K562 (cell line): Measurements from ENCODE around the gene DNAJC12. TPM values are rescaled to one million over a fixed set of nuclear protein-coding genes. Genes with fewer than 3 reads are reported as not detected.

Source experiments
- ADNP ChIP-seq: fragments of 200-800 bp; sonication (Bioruptor generic); IDR thresholded peaks from 2 replicates; pipeline ENCODE4 v1.6.1; 2016; ENCODE audit warnings: missing genetic modification characterization, missing compliant biosample characterization
- DPF2 ChIP-seq: fragments of 450-650 bp; IDR thresholded peaks from 2 replicates; pipeline ENCODE4 v1.6.1; 2016
- E2F3 ChIP-seq: fragments of 250-450 bp; sonication (Bioruptor Pico); IDR thresholded peaks from 2 replicates; pipeline ENCODE4 v1.4.0; 2020; ENCODE audit warnings: mild to moderate bottlenecking
- FIP1L1 ChIP-seq: fragments of 200-400 bp; formaldehyde crosslinking; IDR thresholded peaks from 2 replicates; pipeline ENCODE4 v1.6.1; 2018; ENCODE audit warnings: mild to moderate bottlenecking, low read depth, low read length; ENCODE audit not compliant: poor library complexity, severe bottlenecking
- FOXP1 ChIP-seq: sonication (generic); formaldehyde crosslinking; IDR thresholded peaks from 2 replicates; pipeline ENCODE4 v1.8.0; 2022; ENCODE audit warnings: mild to moderate bottlenecking, missing genetic modification reagents
- GTF2E2 ChIP-seq: fragments of 200-800 bp; sonication (Bioruptor generic); IDR thresholded peaks from 2 replicates; pipeline ENCODE4 v1.6.1; 2016; ENCODE audit warnings: missing genetic modification characterization, missing compliant biosample characterization
- HDAC6 ChIP-seq: IDR thresholded peaks from 2 replicates; pipeline ENCODE4 v1.6.1; 2012; ENCODE audit warnings: low read depth, mild to moderate bottlenecking, control low read depth, inconsistent platforms, low read length, moderate library complexity
- HEY1 ChIP-seq: fragments of 250-450 bp; sonication (Bioruptor Pico); IDR thresholded peaks from 2 replicates; pipeline ENCODE4 v1.5.0; 2020; ENCODE audit warnings: mild to moderate bottlenecking, moderate library complexity, borderline replicate concordance
- KAT8 ChIP-seq: fragments of 450-650 bp; IDR thresholded peaks from 2 replicates; pipeline ENCODE4 v1.6.1; 2016; ENCODE audit warnings: low read depth, mild to moderate bottlenecking
- RFX5 ChIP-seq: IDR thresholded peaks from 2 replicates; pipeline ENCODE4 v1.6.1; 2011; ENCODE audit warnings: low read depth, mild to moderate bottlenecking, improper control_type of control experiment, low read length
- SAP30 ChIP-seq: fragments of 200-600 bp; sonication (generic); IDR thresholded peaks from 2 replicates; pipeline ENCODE4 v1.6.1; 2012; ENCODE audit warnings: borderline replicate concordance, low read depth, mild to moderate bottlenecking, moderate library complexity, low read length, control low read depth, inconsistent platforms; ENCODE audit not compliant: insufficient read depth, poor library complexity, severe bottlenecking
- ZNF133 ChIP-seq: fragments of 250-450 bp; sonication (Bioruptor Pico); IDR thresholded peaks from 2 replicates; pipeline ENCODE4 v1.4.0; 2020; ENCODE audit warnings: mild to moderate bottlenecking
- ZNF766 ChIP-seq: fragments of 200-800 bp; sonication (Bioruptor generic); conservative IDR thresholded peaks from 2 replicates; pipeline ENCODE4 v1.6.1; 2016; ENCODE audit warnings: missing genetic modification characterization, missing compliant biosample characterization
- polyA plus RNA-seq, 8 experiments: library from polyadenylated mRNA; depleted of rRNA in 4 of 8; stranded (reverse) in 5 of 8; unstranded in 3 of 8; fragments of >200 nt; fragmentation: Nextera tagmentation in 2 of 8; fragmentation: Illumina TruSeq in 1 of 8; extraction: Ambion mirVana in 2 of 8; extraction: Trizol in 1 of 8; gene quantifications; 2 replicates each; pipeline versions ENCODE4 v1.2.1 to v1.2.3, GENCODE V29; 2011 to 2014; ENCODE audit warnings: inconsistent platforms in 1 of 8, missing spikeins in 1 of 8
- total RNA-seq, 7 experiments: library from RNA; depleted of rRNA in 6 of 7; stranded (reverse); fragments of >200 nt in 6 of 7; fragmentation: Illumina TruSeq in 2 of 7; extraction: Trizol in 2 of 7; gene quantifications; 2 replicates each; pipeline versions ENCODE4 v1.2.1 to v1.2.3, GENCODE V29; 2011 to 2021; ENCODE audit warnings: low replicate concordance in 1 of 7
- TF ChIP-seq, protein P1 (sequence below), 2 experiments: fragments of 150-350 bp in 1 of 2; IDR thresholded peaks; 2 replicates each; pipeline ENCODE4 v1.6.1; 2012 to 2016; ENCODE audit warnings: low read depth in 2 of 2, low read length in 2 of 2, mild to moderate bottlenecking in 1 of 2, moderate library complexity in 1 of 2
- TF ChIP-seq, protein P2 (sequence below): IDR thresholded peaks from 2 replicates; pipeline ENCODE4 v1.6.1; 2011; ENCODE audit not compliant: insufficient read length; ENCODE audit errors: extremely low read depth
- TF ChIP-seq, protein P3 (sequence below): fragments of 150-350 bp; conservative IDR thresholded peaks from 2 replicates; pipeline ENCODE4 v1.6.1; 2014; ENCODE audit warnings: low read length
- TF ChIP-seq, protein P4 (sequence below): fragments of 450-650 bp; IDR thresholded peaks from 2 replicates; pipeline ENCODE4 v1.6.1; 2017; ENCODE audit warnings: antibody characterized with exemption, mild to moderate bottlenecking

The DNAJC12 gene
- total and polyA plus RNA-seq, 9 of the 15 experiments (the other 6 are each of a cell fraction or from before 2014, with no cell fraction given) = 7.4 to 95.9 (median 68.5) TPM

DNA sequence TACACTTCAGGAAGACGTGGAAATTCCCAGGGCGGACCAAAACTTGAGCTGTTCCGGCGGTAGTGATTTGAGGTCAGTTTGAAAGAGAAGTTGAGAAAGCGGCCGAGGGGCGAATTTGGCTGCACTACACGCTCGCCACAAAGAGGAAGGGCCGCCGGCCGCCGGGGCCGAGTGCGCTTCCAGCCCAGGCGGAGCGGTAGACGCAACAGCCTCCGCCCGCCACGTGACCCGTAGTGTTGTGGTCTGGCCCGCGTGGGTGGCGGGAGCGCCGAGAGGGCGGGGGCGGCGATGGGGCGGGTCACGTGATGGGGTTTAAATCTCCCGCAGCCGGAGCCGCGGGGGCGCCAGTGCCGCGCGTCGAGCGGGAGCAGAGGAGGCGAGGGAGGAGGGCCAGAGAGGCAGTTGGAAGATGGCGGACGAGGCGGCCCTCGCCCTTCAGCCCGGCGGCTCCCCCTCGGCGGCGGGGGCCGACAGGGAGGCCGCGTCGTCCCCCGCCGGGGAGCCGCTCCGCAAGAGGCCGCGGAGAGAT is 46.4 kb upstream of the DNAJC12 start, which contains the start of gene SIRT1 (continued):
- no peak for TF ChIP-seq FIP1L1
- TF ChIP-seq ZNF766 (CRISPR knock-in tag) = peak; percentile 69; the same call in 1 of the 2 replicates
- peak; percentile 92 for TF ChIP-seq GTF2E2 (tag)
- TF ChIP-seq, protein P1, sequence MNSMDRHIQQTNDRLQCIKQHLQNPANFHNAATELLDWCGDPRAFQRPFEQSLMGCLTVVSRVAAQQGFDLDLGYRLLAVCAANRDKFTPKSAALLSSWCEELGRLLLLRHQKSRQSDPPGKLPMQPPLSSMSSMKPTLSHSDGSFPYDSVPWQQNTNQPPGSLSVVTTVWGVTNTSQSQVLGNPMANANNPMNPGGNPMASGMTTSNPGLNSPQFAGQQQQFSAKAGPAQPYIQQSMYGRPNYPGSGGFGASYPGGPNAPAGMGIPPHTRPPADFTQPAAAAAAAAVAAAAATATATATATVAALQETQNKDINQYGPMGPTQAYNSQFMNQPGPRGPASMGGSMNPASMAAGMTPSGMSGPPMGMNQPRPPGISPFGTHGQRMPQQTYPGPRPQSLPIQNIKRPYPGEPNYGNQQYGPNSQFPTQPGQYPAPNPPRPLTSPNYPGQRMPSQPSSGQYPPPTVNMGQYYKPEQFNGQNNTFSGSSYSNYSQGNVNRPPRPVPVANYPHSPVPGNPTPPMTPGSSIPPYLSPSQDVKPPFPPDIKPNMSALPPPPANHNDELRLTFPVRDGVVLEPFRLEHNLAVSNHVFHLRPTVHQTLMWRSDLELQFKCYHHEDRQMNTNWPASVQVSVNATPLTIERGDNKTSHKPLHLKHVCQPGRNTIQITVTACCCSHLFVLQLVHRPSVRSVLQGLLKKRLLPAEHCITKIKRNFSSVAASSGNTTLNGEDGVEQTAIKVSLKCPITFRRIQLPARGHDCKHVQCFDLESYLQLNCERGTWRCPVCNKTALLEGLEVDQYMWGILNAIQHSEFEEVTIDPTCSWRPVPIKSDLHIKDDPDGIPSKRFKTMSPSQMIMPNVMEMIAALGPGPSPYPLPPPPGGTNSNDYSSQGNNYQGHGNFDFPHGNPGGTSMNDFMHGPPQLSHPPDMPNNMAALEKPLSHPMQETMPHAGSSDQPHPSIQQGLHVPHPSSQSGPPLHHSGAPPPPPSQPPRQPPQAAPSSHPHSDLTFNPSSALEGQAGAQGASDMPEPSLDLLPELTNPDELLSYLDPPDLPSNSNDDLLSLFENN (IDR thresholded peaks at IDR 0.05; ENCODE audit: low read depth in 2 of 2, low read length in 2 of 2) = no peak; a peak in 1 of 4 replicates
- TF ChIP-seq ADNP (tag) = no peak
- no peak for TF ChIP-seq RFX5
- TF ChIP-seq, protein P2, sequence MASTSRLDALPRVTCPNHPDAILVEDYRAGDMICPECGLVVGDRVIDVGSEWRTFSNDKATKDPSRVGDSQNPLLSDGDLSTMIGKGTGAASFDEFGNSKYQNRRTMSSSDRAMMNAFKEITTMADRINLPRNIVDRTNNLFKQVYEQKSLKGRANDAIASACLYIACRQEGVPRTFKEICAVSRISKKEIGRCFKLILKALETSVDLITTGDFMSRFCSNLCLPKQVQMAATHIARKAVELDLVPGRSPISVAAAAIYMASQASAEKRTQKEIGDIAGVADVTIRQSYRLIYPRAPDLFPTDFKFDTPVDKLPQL = no peak
- no peak for TF ChIP-seq HEY1 (CRISPR knock-in tag)
- peak; percentile 62; the same call in 1 of the 2 replicates for TF ChIP-seq E2F3 (CRISPR knock-in tag)
- no peak for TF ChIP-seq SAP30
- TF ChIP-seq KAT8 = no peak
- no peak for TF ChIP-seq HDAC6
- TF ChIP-seq ZNF133 = no peak
- TF ChIP-seq FOXP1 = no peak; the same call in 1 of the 2 replicates
- TF ChIP-seq, protein P3, sequence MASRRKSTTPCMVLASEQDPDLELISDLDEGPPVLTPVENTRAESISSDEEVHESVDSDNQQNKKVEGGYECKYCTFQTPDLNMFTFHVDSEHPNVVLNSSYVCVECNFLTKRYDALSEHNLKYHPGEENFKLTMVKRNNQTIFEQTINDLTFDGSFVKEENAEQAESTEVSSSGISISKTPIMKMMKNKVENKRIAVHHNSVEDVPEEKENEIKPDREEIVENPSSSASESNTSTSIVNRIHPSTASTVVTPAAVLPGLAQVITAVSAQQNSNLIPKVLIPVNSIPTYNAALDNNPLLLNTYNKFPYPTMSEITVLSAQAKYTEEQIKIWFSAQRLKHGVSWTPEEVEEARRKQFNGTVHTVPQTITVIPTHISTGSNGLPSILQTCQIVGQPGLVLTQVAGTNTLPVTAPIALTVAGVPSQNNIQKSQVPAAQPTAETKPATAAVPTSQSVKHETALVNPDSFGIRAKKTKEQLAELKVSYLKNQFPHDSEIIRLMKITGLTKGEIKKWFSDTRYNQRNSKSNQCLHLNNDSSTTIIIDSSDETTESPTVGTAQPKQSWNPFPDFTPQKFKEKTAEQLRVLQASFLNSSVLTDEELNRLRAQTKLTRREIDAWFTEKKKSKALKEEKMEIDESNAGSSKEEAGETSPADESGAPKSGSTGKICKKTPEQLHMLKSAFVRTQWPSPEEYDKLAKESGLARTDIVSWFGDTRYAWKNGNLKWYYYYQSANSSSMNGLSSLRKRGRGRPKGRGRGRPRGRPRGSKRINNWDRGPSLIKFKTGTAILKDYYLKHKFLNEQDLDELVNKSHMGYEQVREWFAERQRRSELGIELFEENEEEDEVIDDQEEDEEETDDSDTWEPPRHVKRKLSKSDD = no peak
- TF ChIP-seq, protein P4, sequence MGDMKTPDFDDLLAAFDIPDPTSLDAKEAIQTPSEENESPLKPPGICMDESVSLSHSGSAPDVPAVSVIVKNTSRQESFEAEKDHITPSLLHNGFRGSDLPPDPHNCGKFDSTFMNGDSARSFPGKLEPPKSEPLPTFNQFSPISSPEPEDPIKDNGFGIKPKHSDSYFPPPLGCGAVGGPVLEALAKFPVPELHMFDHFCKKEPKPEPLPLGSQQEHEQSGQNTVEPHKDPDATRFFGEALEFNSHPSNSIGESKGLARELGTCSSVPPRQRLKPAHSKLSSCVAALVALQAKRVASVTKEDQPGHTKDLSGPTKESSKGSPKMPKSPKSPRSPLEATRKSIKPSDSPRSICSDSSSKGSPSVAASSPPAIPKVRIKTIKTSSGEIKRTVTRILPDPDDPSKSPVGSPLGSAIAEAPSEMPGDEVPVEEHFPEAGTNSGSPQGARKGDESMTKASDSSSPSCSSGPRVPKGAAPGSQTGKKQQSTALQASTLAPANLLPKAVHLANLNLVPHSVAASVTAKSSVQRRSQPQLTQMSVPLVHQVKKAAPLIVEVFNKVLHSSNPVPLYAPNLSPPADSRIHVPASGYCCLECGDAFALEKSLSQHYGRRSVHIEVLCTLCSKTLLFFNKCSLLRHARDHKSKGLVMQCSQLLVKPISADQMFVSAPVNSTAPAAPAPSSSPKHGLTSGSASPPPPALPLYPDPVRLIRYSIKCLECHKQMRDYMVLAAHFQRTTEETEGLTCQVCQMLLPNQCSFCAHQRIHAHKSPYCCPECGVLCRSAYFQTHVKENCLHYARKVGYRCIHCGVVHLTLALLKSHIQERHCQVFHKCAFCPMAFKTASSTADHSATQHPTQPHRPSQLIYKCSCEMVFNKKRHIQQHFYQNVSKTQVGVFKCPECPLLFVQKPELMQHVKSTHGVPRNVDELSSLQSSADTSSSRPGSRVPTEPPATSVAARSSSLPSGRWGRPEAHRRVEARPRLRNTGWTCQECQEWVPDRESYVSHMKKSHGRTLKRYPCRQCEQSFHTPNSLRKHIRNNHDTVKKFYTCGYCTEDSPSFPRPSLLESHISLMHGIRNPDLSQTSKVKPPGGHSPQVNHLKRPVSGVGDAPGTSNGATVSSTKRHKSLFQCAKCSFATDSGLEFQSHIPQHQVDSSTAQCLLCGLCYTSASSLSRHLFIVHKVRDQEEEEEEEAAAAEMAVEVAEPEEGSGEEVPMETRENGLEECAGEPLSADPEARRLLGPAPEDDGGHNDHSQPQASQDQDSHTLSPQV = 0 out of 2 replicates have a peak, but pooled peaks have one; percentile 28
- TF ChIP-seq DPF2 = peak; percentile 36
